ENCODE results near the gene EEIG2.
A peak's percentile ranks its signal among the peaks of the same experiment; 100 is the strongest.

Gene EEIG2

GRCh38 chr1:108585313-108585712, 25.4 kb downstream of the EEIG2 start:
- DNase-seq: no peak

GRCh38 chr1:108590441-108590840, 30.5 kb downstream of the EEIG2 start:
- DNase-seq: peak; percentile 36

- peak; percentile 92 for DNase-seq
These were observed 31.1 kb downstream of the EEIG2 start for GRCh38 chr1:108590957-108591356.

- DNase-seq: peak; percentile 37
These were observed 31.6 kb downstream of the EEIG2 start for GRCh38 chr1:108591466-108591865.

- peak; percentile 48 for DNase-seq
These were observed 32.3 kb downstream of the EEIG2 start for GRCh38 chr1:108592030-108592759.

GRCh38 chr1:108593448-108593847, 33.5 kb downstream of the EEIG2 start:
- DNase-seq: no peak

- DNase-seq: no peak
These were observed 35.6 kb downstream of the EEIG2 start for GRCh38 chr1:108595507-108595906.

GRCh38 chr1:108597041-108597440, 37.1 kb downstream of the EEIG2 start:
- DNase-seq: no peak

GRCh38 chr1:108598340-108598739, 38.4 kb downstream of the EEIG2 start:
- DNase-seq: no peak

GRCh38 chr1:108600504-108600903, 40.6 kb downstream of the EEIG2 start:
- no peak for DNase-seq

GRCh38 chr1:108601708-108602410, 42.0 kb downstream of the EEIG2 start:
- no peak for DNase-seq

GRCh38 chr1:108605633-108606032, 45.7 kb downstream of the EEIG2 start:
- DNase-seq: no peak

- DNase-seq: no peak
These were observed 46.6 kb downstream of the EEIG2 start for GRCh38 chr1:108606478-108606877.

- DNase-seq: no peak
These were observed 49.7 kb downstream of the EEIG2 start for GRCh38 chr1:108609483-108610049.
